ENCODE measurements around the gene SP5. TPM values are rescaled to one million over a fixed set of nuclear protein-coding genes. Genes with fewer than 3 reads are reported as not detected.
"Not testable (repeated sequence)": the region's sequence is repeated elsewhere in the genome, so short reads cannot be mapped to it uniquely, and the experiment has no call there.

SP5 gene
- total and polyA plus RNA-seq, 12 donors = 0.12 to 0.97 (median 0.37) TPM; not detected in 3

DNA sequence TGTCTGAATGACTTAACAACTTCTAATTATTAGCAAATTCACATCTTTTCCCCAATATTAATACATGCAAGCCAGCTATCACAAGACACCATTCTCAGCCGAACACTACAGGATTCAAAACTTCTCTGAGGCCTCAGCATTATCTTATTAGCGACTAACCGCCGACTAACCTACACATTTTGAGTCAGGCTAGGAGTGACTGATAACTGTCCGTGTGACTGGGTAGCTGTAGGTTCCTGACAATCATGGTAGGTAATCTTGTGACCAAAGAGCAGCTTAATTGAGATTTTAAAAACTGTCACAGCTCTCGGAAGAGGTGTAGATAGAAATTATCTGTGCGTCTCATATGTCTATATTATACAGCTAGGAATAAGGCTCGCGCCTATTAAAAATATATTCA lies 44.1 kb upstream of the SP5 start:
- intact Hi-C loops (cut with DNase I) = no loop called here
- TF ChIP-seq, protein P1, sequence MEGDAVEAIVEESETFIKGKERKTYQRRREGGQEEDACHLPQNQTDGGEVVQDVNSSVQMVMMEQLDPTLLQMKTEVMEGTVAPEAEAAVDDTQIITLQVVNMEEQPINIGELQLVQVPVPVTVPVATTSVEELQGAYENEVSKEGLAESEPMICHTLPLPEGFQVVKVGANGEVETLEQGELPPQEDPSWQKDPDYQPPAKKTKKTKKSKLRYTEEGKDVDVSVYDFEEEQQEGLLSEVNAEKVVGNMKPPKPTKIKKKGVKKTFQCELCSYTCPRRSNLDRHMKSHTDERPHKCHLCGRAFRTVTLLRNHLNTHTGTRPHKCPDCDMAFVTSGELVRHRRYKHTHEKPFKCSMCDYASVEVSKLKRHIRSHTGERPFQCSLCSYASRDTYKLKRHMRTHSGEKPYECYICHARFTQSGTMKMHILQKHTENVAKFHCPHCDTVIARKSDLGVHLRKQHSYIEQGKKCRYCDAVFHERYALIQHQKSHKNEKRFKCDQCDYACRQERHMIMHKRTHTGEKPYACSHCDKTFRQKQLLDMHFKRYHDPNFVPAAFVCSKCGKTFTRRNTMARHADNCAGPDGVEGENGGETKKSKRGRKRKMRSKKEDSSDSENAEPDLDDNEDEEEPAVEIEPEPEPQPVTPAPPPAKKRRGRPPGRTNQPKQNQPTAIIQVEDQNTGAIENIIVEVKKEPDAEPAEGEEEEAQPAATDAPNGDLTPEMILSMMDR (IDR thresholded peaks at IDR 0.05) = no peak
- Histone ChIP-seq H3K4me3 (no peak overlapping the region), H3K4me1 (no peaks in the 10 kb centered on the region), H3K9me3 (no peaks in the 10 kb centered on the region), H3K36me3 (no peaks in the 10 kb centered on the region), H3K27me3 (peaks cover 0 to 11% (median 0%) of the 10 kb centered on the region in 7 donors), H3K27ac (no peak overlapping the region)
- DNase-seq = no peak
- 80 to 89% methylated on average over 9 of the region's 9 CpGs for WGBS, 2 donors
- no peak for ATAC-seq

- H3K9me3 ChIP-seq; H3K36me3 ChIP-seq; DNase-seq; H3K4me3 ChIP-seq; ATAC-seq; intact Hi-C loops (cut with DNase I); H3K27ac ChIP-seq; H3K4me1 ChIP-seq: not testable (repeated sequence)
- peaks cover 0 to 11% (median 0%) of the 10 kb centered on the region in 7 donors for H3K27me3 ChIP-seq
Observed at GRCh38 chr2:170674282-170674681, 40.9 kb upstream of the SP5 start.

GRCh38 chr2:170675701-170676100 lies 39.4 kb upstream of the SP5 start:
- TF ChIP-seq, protein P1 (IDR thresholded peaks at IDR 0.05) = no peak
- no peak for DNase-seq
- no peaks in the 10 kb centered on the region for H3K9me3 ChIP-seq
- WGBS, 2 donors = 89 to 90% methylated on average over 6 of the region's 6 CpGs
- H3K27ac ChIP-seq = no peak overlapping the region
- no peaks in the 10 kb centered on the region for H3K4me1 ChIP-seq
- H3K4me3 ChIP-seq = no peak overlapping the region
- H3K36me3 ChIP-seq = no peaks in the 10 kb centered on the region
- H3K27me3 ChIP-seq = peaks cover 0 to 11% (median 0%) of the 10 kb centered on the region in 7 donors
- intact Hi-C loops (cut with DNase I) = no loop called here
- ATAC-seq = no peak

DNA sequence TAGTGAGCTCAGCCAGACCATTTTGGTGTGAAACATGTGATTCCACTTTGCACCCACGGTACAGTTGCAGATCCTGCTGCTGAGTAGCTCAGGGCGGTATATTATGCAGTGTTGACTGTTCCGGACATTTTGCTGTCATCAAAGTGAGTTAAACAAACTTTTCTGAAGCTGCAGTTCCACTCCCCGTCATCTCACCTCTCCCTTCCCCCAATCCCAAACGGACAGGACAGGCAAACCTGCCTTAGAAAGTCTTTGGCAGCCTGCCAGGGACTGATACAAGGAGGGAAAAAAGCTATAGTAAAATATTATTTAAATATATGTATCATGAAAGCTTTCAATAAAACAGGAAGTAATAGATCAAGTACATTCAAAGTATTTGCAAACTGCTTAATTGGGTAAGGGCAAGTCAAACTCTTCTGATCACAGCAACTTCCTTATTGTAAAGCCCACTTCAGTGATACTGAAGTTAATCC lies 35.5 kb upstream of the SP5 start:
- Histone ChIP-seq H3K36me3 (no peaks in the 10 kb centered on the region), H3K4me1 (no peaks in the 10 kb centered on the region), H3K9me3 (no peaks in the 10 kb centered on the region), H3K27ac (no peak overlapping the region), H3K27me3 (peaks cover 0 to 9% (median 0%) of the 10 kb centered on the region in 7 donors), H3K4me3 (no peak overlapping the region)
- WGBS, 2 donors = 39 to 41% methylated on average over 5 of the region's 5 CpGs
- no peak for ATAC-seq
- no peak for DNase-seq
- intact Hi-C loops (cut with DNase I) = no loop called here
- TF ChIP-seq, protein P1 (IDR thresholded peaks at IDR 0.05) = no peak

- ATAC-seq = no peak
- TF ChIP-seq, protein P1 (IDR thresholded peaks at IDR 0.05) = no peak
- no peaks in the 10 kb centered on the region for H3K9me3 ChIP-seq
- WGBS, 2 donors = 46 to 57% methylated on average over 2 of the region's 2 CpGs
- peaks cover 0 to 10% (median 0%) of the 10 kb centered on the region in 7 donors for H3K27me3 ChIP-seq
- DNase-seq = no peak
- no peak overlapping the region for H3K27ac ChIP-seq
- intact Hi-C loops (cut with DNase I) = no loop called here
- no peak overlapping the region for H3K4me3 ChIP-seq
- no peaks in the 10 kb centered on the region for H3K4me1 ChIP-seq
- no peaks in the 10 kb centered on the region for H3K36me3 ChIP-seq
Observed at GRCh38 chr2:170680172-170680941, 34.8 kb upstream of the SP5 start.
